ENCODE data around the gene MYO3A.
"Not testable (repeated sequence)": the region's sequence is repeated elsewhere in the genome, so short reads cannot be mapped to it uniquely, and the experiment has no call there.

The MYO3A gene

GRCh38 chr10:25989951-25990350, 55.9 kb downstream of the MYO3A start:
- no peak for DNase-seq

GRCh38 chr10:25999295-25999981, 65.4 kb downstream of the MYO3A start:
- no peak for DNase-seq

GRCh38 chr10:26000971-26001370, 66.9 kb downstream of the MYO3A start:
- DNase-seq: no peak

GRCh38 chr10:26002466-26002865, 68.4 kb downstream of the MYO3A start:
- DNase-seq: not testable (repeated sequence)

- no peak for DNase-seq
These were observed 81.1 kb downstream of the MYO3A start for GRCh38 chr10:26015092-26015491.

GRCh38 chr10:26022831-26023230, 88.8 kb downstream of the MYO3A start:
- DNase-seq: no peak

GRCh38 chr10:26024303-26024702, 90.3 kb downstream of the MYO3A start:
- DNase-seq: no peak

GRCh38 chr10:26025523-26025922, 91.5 kb downstream of the MYO3A start:
- no peak for DNase-seq

GRCh38 chr10:26029858-26030257, 95.8 kb downstream of the MYO3A start:
- DNase-seq: no peak

- DNase-seq: no peak
These were observed 97.3 kb downstream of the MYO3A start for GRCh38 chr10:26031300-26031699.

GRCh38 chr10:26043469-26043868, 109.4 kb downstream of the MYO3A start:
- DNase-seq: no peak

GRCh38 chr10:26044141-26044749, 110.2 kb downstream of the MYO3A start:
- peak; percentile 39 for DNase-seq

GRCh38 chr10:26046073-26046700, 112.2 kb downstream of the MYO3A start:
- DNase-seq: no peak

- DNase-seq: peak; percentile 67
These were observed 114.7 kb downstream of the MYO3A start for GRCh38 chr10:26048756-26049155.

- DNase-seq: no peak
These were observed 118.3 kb downstream of the MYO3A start for GRCh38 chr10:26052326-26052725.

- DNase-seq: no peak
These were observed 123.4 kb downstream of the MYO3A start for GRCh38 chr10:26057466-26057865.

GRCh38 chr10:26064106-26064505, 130.1 kb downstream of the MYO3A start:
- no peak for DNase-seq

GRCh38 chr10:26067680-26068079, 133.7 kb downstream of the MYO3A start:
- DNase-seq: no peak

GRCh38 chr10:26080971-26081370, 146.9 kb downstream of the MYO3A start:
- DNase-seq: not testable (repeated sequence)

GRCh38 chr10:26081459-26081858, 147.4 kb downstream of the MYO3A start:
- no peak for DNase-seq

- no peak for DNase-seq
These were observed 151.5 kb downstream of the MYO3A start for GRCh38 chr10:26085549-26085948.

GRCh38 chr10:26087666-26088065, 153.6 kb downstream of the MYO3A start:
- DNase-seq: no peak

GRCh38 chr10:26090026-26090425, 156.0 kb downstream of the MYO3A start:
- peak; percentile 100 for DNase-seq

GRCh38 chr10:26090762-26091161, 156.7 kb downstream of the MYO3A start:
- no peak for DNase-seq
